ENCODE measurements around the gene KLHDC3. TPM values are rescaled to one million over a fixed set of nuclear protein-coding genes. Genes with fewer than 3 reads are reported as not detected.
A peak's percentile ranks its signal among the peaks of the same experiment; 100 is the strongest.

The KLHDC3 gene
- total and polyA plus RNA-seq, 2 of the 13 experiments (the other 11 are each of a cell fraction or from before 2014, with no cell fraction given): 78.3 to 91.5 TPM

GRCh38 chr6:43060034-43060754 is 46.1 kb downstream of the KLHDC3 start (continued):
- TF ChIP-seq PRDM10 (CRISPR knock-in tag; IDR thresholded peaks at IDR 0.05; ENCODE audit: low read depth): peak; percentile 84
- no peak for TF ChIP-seq ZFP36 (IDR thresholded peaks at IDR 0.05; ENCODE audit: borderline replicate concordance, low read depth, low read length, partially characterized antibody)
- TF ChIP-seq NR2F6 (IDR thresholded peaks at IDR 0.05): peak; percentile 44
- peak; percentile 80 for TF ChIP-seq NR2F6 (CRISPR knock-in tag; IDR thresholded peaks at IDR 0.05)
- TF ChIP-seq ATM (IDR thresholded peaks at IDR 0.05; ENCODE audit: borderline replicate concordance): no peak
- peak; percentile 90 for TF ChIP-seq TBX2 (CRISPR knock-in tag; IDR thresholded peaks at IDR 0.05; ENCODE audit: borderline replicate concordance)
- TF ChIP-seq PPARG (CRISPR knock-in tag; conservative IDR thresholded peaks at IDR 0.05): peak; percentile 76
- peak; percentile 84 for TF ChIP-seq ZIK1 (CRISPR knock-in tag; IDR thresholded peaks at IDR 0.05; ENCODE audit: borderline replicate concordance, low read depth)
- TF ChIP-seq ZKSCAN8 (CRISPR knock-in tag; IDR thresholded peaks at IDR 0.05; ENCODE audit: borderline replicate concordance): 0 out of 2 replicates have a peak, but pooled peaks have one; percentile 35
- TF ChIP-seq NFIC (IDR thresholded peaks at IDR 0.05; ENCODE audit: low read length): peak; percentile 41; the same call in 1 of the 2 replicates
- TF ChIP-seq SPEN (CRISPR knock-in tag; IDR thresholded peaks at IDR 0.05; ENCODE audit: low read depth): peak; percentile 88
- TF ChIP-seq AGO2 (optimal IDR thresholded peaks at IDR 0.05; ENCODE audit: low read depth, low read length): peak; percentile 19
- 0 out of 2 replicates have a peak, but pooled peaks have one; percentile 85 for TF ChIP-seq MTA1 (CRISPR knock-in tag; IDR thresholded peaks at IDR 0.05; ENCODE audit: borderline replicate concordance)
- peak; percentile 56 for TF ChIP-seq ZFY (CRISPR knock-in tag; IDR thresholded peaks at IDR 0.05)
- no peak for TF ChIP-seq TEF (CRISPR knock-in tag; IDR thresholded peaks at IDR 0.05)
- 0 out of 2 replicates have a peak, but pooled peaks have one; percentile 22 for TF ChIP-seq ZNF761 (CRISPR knock-in tag; conservative IDR thresholded peaks at IDR 0.05)
- 0 out of 2 replicates have a peak, but pooled peaks have one; percentile 68 for TF ChIP-seq CENPBD1 (CRISPR knock-in tag; IDR thresholded peaks at IDR 0.05; ENCODE audit: borderline replicate concordance, low read depth)
- TF ChIP-seq MED8 (CRISPR knock-in tag; IDR thresholded peaks at IDR 0.05; ENCODE audit: insufficient replicate concordance): no peak
- peak; percentile 30; the same call in 1 of the 2 replicates for TF ChIP-seq BRD4 (CRISPR knock-in tag; IDR thresholded peaks at IDR 0.05)
- no peak for TF ChIP-seq NONO (IDR thresholded peaks at IDR 0.05)
- TF ChIP-seq NONO (CRISPR knock-in tag; conservative IDR thresholded peaks at IDR 0.05): peak; percentile 84
- TF ChIP-seq ZNF12 (CRISPR knock-in tag; IDR thresholded peaks at IDR 0.05): no peak; the same call in 1 of the 2 replicates
- no peak for TF ChIP-seq ZNF180 (CRISPR knock-in tag; IDR thresholded peaks at IDR 0.05; ENCODE audit: borderline replicate concordance, low read depth)
- TF ChIP-seq, protein P1, sequence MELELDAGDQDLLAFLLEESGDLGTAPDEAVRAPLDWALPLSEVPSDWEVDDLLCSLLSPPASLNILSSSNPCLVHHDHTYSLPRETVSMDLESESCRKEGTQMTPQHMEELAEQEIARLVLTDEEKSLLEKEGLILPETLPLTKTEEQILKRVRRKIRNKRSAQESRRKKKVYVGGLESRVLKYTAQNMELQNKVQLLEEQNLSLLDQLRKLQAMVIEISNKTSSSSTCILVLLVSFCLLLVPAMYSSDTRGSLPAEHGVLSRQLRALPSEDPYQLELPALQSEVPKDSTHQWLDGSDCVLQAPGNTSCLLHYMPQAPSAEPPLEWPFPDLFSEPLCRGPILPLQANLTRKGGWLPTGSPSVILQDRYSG (CRISPR knock-in tag; IDR thresholded peaks at IDR 0.05): no peak
